ENCODE results near the gene GSG1L. TPM values are rescaled to one million over a fixed set of nuclear protein-coding genes. Genes with fewer than 3 reads are reported as not detected.

The GSG1L gene
- total RNA-seq, 1 donor from 2014 or later, result not detected

GRCh38 chr16:27790546-27791403 is 272.7 kb downstream of the GSG1L start:
- H3K4me1 Mint-ChIP-seq (ENCODE audit: low read depth), result no peaks in the 10 kb centered on the region
- DNase-seq (ENCODE audit: low spot score), result no peak
- no peak overlapping the region for H3K27ac Mint-ChIP-seq
- no peaks in the 10 kb centered on the region for H3K36me3 Mint-ChIP-seq (ENCODE audit: low read depth)
- H3K9me3 Mint-ChIP-seq, result no peaks in the 10 kb centered on the region
- no peaks in the 10 kb centered on the region for H3K27me3 Mint-ChIP-seq (ENCODE audit: insufficient read depth)
- no peak overlapping the region for H3K4me3 Mint-ChIP-seq
- intact Hi-C loops (cut with micrococcal nuclease), result no loop called here

- no peaks in the 10 kb centered on the region for H3K27me3 Mint-ChIP-seq (ENCODE audit: insufficient read depth)
- no peak for DNase-seq (ENCODE audit: low spot score)
- no peak overlapping the region for H3K27ac Mint-ChIP-seq
- H3K4me1 Mint-ChIP-seq (ENCODE audit: low read depth), result no peaks in the 10 kb centered on the region
- no peaks in the 10 kb centered on the region for H3K9me3 Mint-ChIP-seq
- no peak overlapping the region for H3K4me3 Mint-ChIP-seq
- intact Hi-C loops (cut with micrococcal nuclease), result no loop called here
- no peaks in the 10 kb centered on the region for H3K36me3 Mint-ChIP-seq (ENCODE audit: low read depth)
Observed at GRCh38 chr16:27789595-27790241, 273.8 kb downstream of the GSG1L start.

- H3K9me3 Mint-ChIP-seq, result no peaks in the 10 kb centered on the region
- intact Hi-C loops (cut with micrococcal nuclease), result no loop called here
- H3K27me3 Mint-ChIP-seq (ENCODE audit: insufficient read depth), result no peaks in the 10 kb centered on the region
- H3K36me3 Mint-ChIP-seq (ENCODE audit: low read depth), result no peaks in the 10 kb centered on the region
- no peaks in the 10 kb centered on the region for H3K4me1 Mint-ChIP-seq (ENCODE audit: low read depth)
- H3K27ac Mint-ChIP-seq, result no peak overlapping the region
- no peak overlapping the region for H3K4me3 Mint-ChIP-seq
- DNase-seq (ENCODE audit: low spot score), result no peak
Observed at GRCh38 chr16:27789150-27789549, 274.4 kb downstream of the GSG1L start.

- H3K4me3 Mint-ChIP-seq, result no peak overlapping the region
- intact Hi-C loops (cut with micrococcal nuclease), result no loop called here
- H3K27ac Mint-ChIP-seq, result no peak overlapping the region
- no peaks in the 10 kb centered on the region for H3K36me3 Mint-ChIP-seq (ENCODE audit: low read depth)
- no peaks in the 10 kb centered on the region for H3K27me3 Mint-ChIP-seq (ENCODE audit: insufficient read depth)
- DNase-seq (ENCODE audit: low spot score), result no peak
- no peaks in the 10 kb centered on the region for H3K9me3 Mint-ChIP-seq
- H3K4me1 Mint-ChIP-seq (ENCODE audit: low read depth), result no peaks in the 10 kb centered on the region
Observed at GRCh38 chr16:27787665-27788064, 275.8 kb downstream of the GSG1L start.

GRCh38 chr16:27786923-27787625 is 276.4 kb downstream of the GSG1L start:
- H3K4me1 Mint-ChIP-seq (ENCODE audit: low read depth), result no peaks in the 10 kb centered on the region
- no peak overlapping the region for H3K4me3 Mint-ChIP-seq
- H3K27ac Mint-ChIP-seq, result no peak overlapping the region
- H3K36me3 Mint-ChIP-seq (ENCODE audit: low read depth), result no peaks in the 10 kb centered on the region
- H3K9me3 Mint-ChIP-seq, result no peaks in the 10 kb centered on the region
- H3K27me3 Mint-ChIP-seq (ENCODE audit: insufficient read depth), result no peaks in the 10 kb centered on the region
- intact Hi-C loops (cut with micrococcal nuclease), result no loop called here
- no peak for DNase-seq (ENCODE audit: low spot score)

- intact Hi-C loops (cut with micrococcal nuclease), result no loop called here
- H3K9me3 Mint-ChIP-seq, result no peaks in the 10 kb centered on the region
- H3K4me1 Mint-ChIP-seq (ENCODE audit: low read depth), result no peaks in the 10 kb centered on the region
Observed at GRCh38 chr16:27786221-27786922, 277.1 kb downstream of the GSG1L start.

GRCh38 chr16:27785307-27785678 is 278.2 kb downstream of the GSG1L start:
- Mint-ChIP-seq H3K27me3 (ENCODE audit: insufficient read depth) (no peaks in the 10 kb centered on the region), H3K4me1 (ENCODE audit: low read depth) (no peaks in the 10 kb centered on the region), H3K9me3 (no peaks in the 10 kb centered on the region), H3K4me3 (no peak overlapping the region), H3K27ac (no peak overlapping the region), H3K36me3 (ENCODE audit: low read depth) (no peaks in the 10 kb centered on the region)
- intact Hi-C loops (cut with micrococcal nuclease), result no loop called here
- no peak for DNase-seq (ENCODE audit: low spot score)

More at GRCh38 chr16:27786221-27786922, 277.1 kb downstream of the GSG1L start:
- no peak for DNase-seq (ENCODE audit: low spot score)
- Mint-ChIP-seq H3K4me3 (no peak overlapping the region), H3K27me3 (ENCODE audit: insufficient read depth) (no peaks in the 10 kb centered on the region), H3K27ac (no peak overlapping the region), H3K36me3 (ENCODE audit: low read depth) (no peaks in the 10 kb centered on the region)

GRCh38 chr16:27784351-27785306 is 278.9 kb downstream of the GSG1L start:
- intact Hi-C loops (cut with micrococcal nuclease), result no loop called here
- no peak overlapping the region for H3K4me3 Mint-ChIP-seq
- H3K4me1 Mint-ChIP-seq (ENCODE audit: low read depth), result no peaks in the 10 kb centered on the region
- no peaks in the 10 kb centered on the region for H3K36me3 Mint-ChIP-seq (ENCODE audit: low read depth)
- no peaks in the 10 kb centered on the region for H3K9me3 Mint-ChIP-seq
- no peaks in the 10 kb centered on the region for H3K27me3 Mint-ChIP-seq (ENCODE audit: insufficient read depth)
- DNase-seq (ENCODE audit: low spot score), result no peak
- H3K27ac Mint-ChIP-seq, result no peak overlapping the region

- Mint-ChIP-seq H3K27me3 (ENCODE audit: insufficient read depth) (no peaks in the 10 kb centered on the region), H3K36me3 (ENCODE audit: low read depth) (no peaks in the 10 kb centered on the region), H3K4me1 (ENCODE audit: low read depth) (no peaks in the 10 kb centered on the region), H3K27ac (no peak overlapping the region), H3K4me3 (no peak overlapping the region), H3K9me3 (no peaks in the 10 kb centered on the region)
- intact Hi-C loops (cut with micrococcal nuclease), result no loop called here
- DNase-seq (ENCODE audit: low spot score), result no peak
Observed at GRCh38 chr16:27781981-27782880, 281.3 kb downstream of the GSG1L start.

- Mint-ChIP-seq H3K4me1 (ENCODE audit: low read depth) (no peaks in the 10 kb centered on the region), H3K27me3 (ENCODE audit: insufficient read depth) (no peaks in the 10 kb centered on the region), H3K4me3 (no peak overlapping the region), H3K27ac (no peak overlapping the region), H3K9me3 (no peaks in the 10 kb centered on the region), H3K36me3 (ENCODE audit: low read depth) (no peaks in the 10 kb centered on the region)
- intact Hi-C loops (cut with micrococcal nuclease), result no loop called here
- DNase-seq (ENCODE audit: low spot score), result no peak
Observed at GRCh38 chr16:27781195-27781524, 282.4 kb downstream of the GSG1L start.

GRCh38 chr16:27780468-27781194 is 282.9 kb downstream of the GSG1L start:
- no peaks in the 10 kb centered on the region for H3K36me3 Mint-ChIP-seq (ENCODE audit: low read depth)
- H3K9me3 Mint-ChIP-seq, result no peaks in the 10 kb centered on the region
- intact Hi-C loops (cut with micrococcal nuclease), result no loop called here

More at GRCh38 chr16:27780468-27781194, 282.9 kb downstream of the GSG1L start:
- Mint-ChIP-seq H3K4me3 (no peak overlapping the region), H3K27me3 (ENCODE audit: insufficient read depth) (no peaks in the 10 kb centered on the region), H3K27ac (no peak overlapping the region), H3K4me1 (ENCODE audit: low read depth) (no peaks in the 10 kb centered on the region)
- DNase-seq (ENCODE audit: low spot score), result no peak

Measured in activated T-helper 1 cell treated with anti-CD3 and anti-CD28 coated beads, Interleukin-12 subunit alpha, Interleukin-12 subunit beta, Interleukin-2, Interleukin-4 antibody, amounts not matched to agents 30 ng/mL and 10 ng/mL and 1 ng/mL, durations not matched to agents 14 hours and 24 hours and 36 hours (primary cell).